Left renal pelvis (tissue), 4 donors: ENCODE data around the gene MAD2L1. TPM values are rescaled to one million over a fixed set of nuclear protein-coding genes. Genes with fewer than 3 reads are reported as not detected.
A peak's percentile ranks its signal among the peaks of the same experiment; 100 is the strongest.

Experiments used
- DNase-seq, 4 donors: peaks; one replicate each; pipeline ENCODE4 v3.0.0-alpha.2; 2013; ENCODE audit warnings: low read depth in 4 of 4, low spot score in 3 of 4
- polyA plus RNA-seq, 4 donors: library from polyadenylated mRNA; unstranded; fragments of 120-200 nt; gene quantifications; one replicate each; pipeline ENCODE4 v1.2.1, GENCODE V29; 2013; ENCODE audit not compliant: insufficient read length in 4 of 4

MAD2L1 gene
- polyA plus RNA-seq, 4 donors = 35.6 to 57.2 (median 51.0) TPM

- DNase-seq = peak; percentile 31 to 65 (median 48)
These were observed 59.3 kb downstream of the MAD2L1 start for GRCh38 chr4:120007191-120007871.
